NOMO-1 treated with dmso at 0.1 percent for 144 hours (cell line): Measurements from ENCODE around the gene ARID3B.
"Not testable (repeated sequence)": the region's sequence is repeated elsewhere in the genome, so short reads cannot be mapped to it uniquely, and the experiment has no call there.

ENCODE experiments used
- DNase-seq: peaks from one replicate; lab custom pipeline; 2025; ENCODE audit not compliant: unreplicated experiment; lab: John Stamatoyannopoulos, UW

Gene ARID3B

GRCh38 chr15:74565381-74566085 is 24.5 kb downstream of the ARID3B start:
- no peak for DNase-seq

GRCh38 chr15:74568594-74568993 is 27.6 kb downstream of the ARID3B start:
- no peak for DNase-seq

GRCh38 chr15:74569731-74570070 is 28.7 kb downstream of the ARID3B start:
- no peak for DNase-seq

GRCh38 chr15:74571191-74571590 is 30.2 kb downstream of the ARID3B start:
- DNase-seq: no peak

- DNase-seq: no peak
Observed at GRCh38 chr15:74573987-74574386, 33.0 kb downstream of the ARID3B start.

- DNase-seq: no peak
Observed at GRCh38 chr15:74578496-74578994, 37.5 kb downstream of the ARID3B start.

GRCh38 chr15:74579001-74579400 is 38.0 kb downstream of the ARID3B start:
- no peak for DNase-seq

GRCh38 chr15:74580538-74581350 is 39.7 kb downstream of the ARID3B start:
- no peak for DNase-seq

GRCh38 chr15:74584204-74584603 is 43.2 kb downstream of the ARID3B start:
- no peak for DNase-seq

- no peak for DNase-seq
Observed at GRCh38 chr15:74584779-74585178, 43.8 kb downstream of the ARID3B start.

GRCh38 chr15:74585191-74585590 is 44.2 kb downstream of the ARID3B start:
- DNase-seq: no peak

- no peak for DNase-seq
Observed at GRCh38 chr15:74585857-74586256, 44.8 kb downstream of the ARID3B start.

GRCh38 chr15:74589826-74590225 is 48.8 kb downstream of the ARID3B start:
- no peak for DNase-seq

GRCh38 chr15:74592222-74592621 is 51.2 kb downstream of the ARID3B start:
- DNase-seq: no peak

GRCh38 chr15:74593122-74593521 is 52.1 kb downstream of the ARID3B start:
- no peak for DNase-seq

GRCh38 chr15:74594455-74594854 is 53.4 kb downstream of the ARID3B start:
- DNase-seq: no peak

GRCh38 chr15:74595271-74595670 is 54.3 kb downstream of the ARID3B start:
- no peak for DNase-seq

GRCh38 chr15:74596736-74597135 is 55.7 kb downstream of the ARID3B start:
- not testable (repeated sequence) for DNase-seq

- not testable (repeated sequence) for DNase-seq
Observed at GRCh38 chr15:74597146-74597705, 56.2 kb downstream of the ARID3B start.

- peak; percentile 92 for DNase-seq
Observed at GRCh38 chr15:74598126-74598842, 57.3 kb downstream of the ARID3B start.

- no peak for DNase-seq
Observed at GRCh38 chr15:74599156-74599555, 58.1 kb downstream of the ARID3B start.
